IgD-negative memory B cell (primary cell): Measurements from ENCODE around the gene DRICH1. TPM values are rescaled to one million over a fixed set of nuclear protein-coding genes. Genes with fewer than 3 reads are reported as not detected.
"Not testable (repeated sequence)": the region's sequence is repeated elsewhere in the genome, so short reads cannot be mapped to it uniquely, and the experiment has no call there.

ENCODE experiments used
- H3K27ac Mint-ChIP-seq, 3 donors: one replicate each; pipeline ENCODE4 v1.8.0; 2020 to 2022; ENCODE audit warnings: mild to moderate bottlenecking in 3 of 3, mixed read lengths in 3 of 3, moderate library complexity in 1 of 3
- H3K27me3 Mint-ChIP-seq: one replicate; pipeline ENCODE4 v1.8.0; 2021; ENCODE audit warnings: mixed read lengths
- H3K36me3 Mint-ChIP-seq: one replicate; pipeline ENCODE4 v1.8.0; 2020; ENCODE audit warnings: mild to moderate bottlenecking, mixed read lengths
- H3K4me1 Mint-ChIP-seq, 3 donors: one replicate each; pipeline ENCODE4 v1.8.0; 2020 to 2022; ENCODE audit warnings: mixed read lengths in 3 of 3, mild to moderate bottlenecking in 1 of 3
- H3K4me3 Mint-ChIP-seq, 4 donors: one replicate each; pipeline ENCODE4 v1.8.0; 2020 to 2022; ENCODE audit warnings: mild to moderate bottlenecking in 4 of 4, mixed read lengths in 4 of 4, moderate library complexity in 3 of 4
- H3K9me3 Mint-ChIP-seq, 3 donors: one replicate each; pipeline ENCODE4 v1.8.0; 2020 to 2021; ENCODE audit warnings: mixed read lengths in 3 of 3, mild to moderate bottlenecking in 1 of 3
- polyA plus RNA-seq: library from polyadenylated mRNA; unstranded; fragments of 300-500 nt; fragmentation: Illumina TruSeq; gene quantifications from one replicate; pipeline ENCODE4 v1.2.3, GENCODE V29; 2021

Gene DRICH1
- polyA plus RNA-seq, 1 donor from 2014 or later, result not detected

- Mint-ChIP-seq H3K27ac (peak overlapping the region in 1 of 3 donors; percentile 39), H3K4me3 (peak overlapping the region in 2 of 4 donors; percentile 32 to 39), H3K36me3 (no peaks in the 10 kb centered on the region)
Measured at GRCh38 chr22:23570681-23571080, 61.4 kb downstream of the DRICH1 start.

GRCh38 chr22:23569716-23570115 lies 62.4 kb downstream of the DRICH1 start:
- Mint-ChIP-seq H3K4me1 (peaks cover 0 to 6% (median 4%) of the 10 kb centered on the region in 3 donors), H3K36me3 (no peaks in the 10 kb centered on the region), H3K4me3 (no peak overlapping the region), H3K9me3 (no peaks in the 10 kb centered on the region), H3K27ac (no peak overlapping the region), H3K27me3 (peaks cover 19% of the 10 kb centered on the region)

More at GRCh38 chr22:23570681-23571080, 61.4 kb downstream of the DRICH1 start:
- peaks cover 13% of the 10 kb centered on the region for H3K27me3 Mint-ChIP-seq
- peaks cover 0 to 2% (median 2%) of the 10 kb centered on the region in 3 donors for H3K4me1 Mint-ChIP-seq
- H3K9me3 Mint-ChIP-seq, result no peaks in the 10 kb centered on the region

GRCh38 chr22:23569291-23569690 lies 62.8 kb downstream of the DRICH1 start:
- Mint-ChIP-seq H3K4me1 (peaks cover 0 to 6% (median 4%) of the 10 kb centered on the region in 3 donors), H3K4me3 (no peak overlapping the region), H3K27me3 (peaks cover 24% of the 10 kb centered on the region), H3K9me3 (no peaks in the 10 kb centered on the region), H3K36me3 (no peaks in the 10 kb centered on the region), H3K27ac (no peak overlapping the region)

GRCh38 chr22:23566705-23567475 lies 65.2 kb downstream of the DRICH1 start:
- H3K36me3 Mint-ChIP-seq, result no peaks in the 10 kb centered on the region
- H3K9me3 Mint-ChIP-seq, result no peaks in the 10 kb centered on the region
- peak overlapping the region in 3 of 4 donors; percentile 41 to 86 (median 70) for H3K4me3 Mint-ChIP-seq
- H3K27ac Mint-ChIP-seq, result no peak overlapping the region
- H3K27me3 Mint-ChIP-seq, result peaks cover 33% of the 10 kb centered on the region
- H3K4me1 Mint-ChIP-seq, result peaks cover 0 to 6% (median 4%) of the 10 kb centered on the region in 3 donors

- Mint-ChIP-seq H3K4me3 (peak overlapping the region in 3 of 4 donors; percentile 80 to 93 (median 89)), H3K27me3 (peaks cover 33% of the 10 kb centered on the region), H3K4me1 (peaks cover 0 to 6% (median 4%) of the 10 kb centered on the region in 3 donors), H3K36me3 (no peaks in the 10 kb centered on the region), H3K9me3 (no peaks in the 10 kb centered on the region), H3K27ac (no peak overlapping the region)
Measured at GRCh38 chr22:23565915-23566704, 66.0 kb downstream of the DRICH1 start.

- no peak overlapping the region for H3K27ac Mint-ChIP-seq
- H3K36me3 Mint-ChIP-seq, result no peaks in the 10 kb centered on the region
- peaks cover 0 to 6% (median 4%) of the 10 kb centered on the region in 3 donors for H3K4me1 Mint-ChIP-seq
- no peaks in the 10 kb centered on the region for H3K9me3 Mint-ChIP-seq
- H3K4me3 Mint-ChIP-seq, result peak overlapping the region in 3 of 4 donors; percentile 80 to 93 (median 89)
- peaks cover 33% of the 10 kb centered on the region for H3K27me3 Mint-ChIP-seq
Measured at GRCh38 chr22:23565305-23565914, 66.7 kb downstream of the DRICH1 start.

GRCh38 chr22:23564276-23564675 lies 67.8 kb downstream of the DRICH1 start:
- Mint-ChIP-seq H3K27ac (no peak overlapping the region), H3K4me3 (peak overlapping the region in 2 of 4 donors; percentile 54 to 68), H3K36me3 (no peaks in the 10 kb centered on the region), H3K4me1 (peaks cover 0 to 6% (median 4%) of the 10 kb centered on the region in 3 donors), H3K27me3 (peaks cover 33% of the 10 kb centered on the region), H3K9me3 (no peaks in the 10 kb centered on the region)

- no peaks in the 10 kb centered on the region for H3K9me3 Mint-ChIP-seq
- no peak overlapping the region for H3K4me3 Mint-ChIP-seq
- H3K27me3 Mint-ChIP-seq, result peaks cover 33% of the 10 kb centered on the region
- no peaks in the 10 kb centered on the region for H3K36me3 Mint-ChIP-seq
- H3K27ac Mint-ChIP-seq, result peak overlapping the region in 1 of 3 donors; percentile 31
- H3K4me1 Mint-ChIP-seq, result peaks cover 0 to 6% (median 4%) of the 10 kb centered on the region in 3 donors
Measured at GRCh38 chr22:23563111-23563510, 69.0 kb downstream of the DRICH1 start.

GRCh38 chr22:23562186-23562585 lies 69.9 kb downstream of the DRICH1 start:
- Mint-ChIP-seq H3K4me3 (no peak overlapping the region), H3K4me1 (peaks cover 0 to 6% (median 4%) of the 10 kb centered on the region in 3 donors), H3K27ac (no peak overlapping the region), H3K27me3 (peaks cover 32% of the 10 kb centered on the region), H3K9me3 (no peaks in the 10 kb centered on the region), H3K36me3 (no peaks in the 10 kb centered on the region)

- H3K36me3 Mint-ChIP-seq, H3K4me3 Mint-ChIP-seq, H3K4me1 Mint-ChIP-seq, H3K27ac Mint-ChIP-seq, H3K9me3 Mint-ChIP-seq: not testable (repeated sequence)
- H3K27me3 Mint-ChIP-seq, result peaks cover 27% of the 10 kb centered on the region
Measured at GRCh38 chr22:23561025-23561510, 71.1 kb downstream of the DRICH1 start.

- not testable (repeated sequence) for H3K9me3 Mint-ChIP-seq, H3K4me3 Mint-ChIP-seq, H3K36me3 Mint-ChIP-seq, H3K4me1 Mint-ChIP-seq, H3K27ac Mint-ChIP-seq
- peaks cover 23% of the 10 kb centered on the region for H3K27me3 Mint-ChIP-seq
Measured at GRCh38 chr22:23560215-23560614, 71.9 kb downstream of the DRICH1 start.

Other genes with a start within 250 kb of the DRICH1 start
- not detected for gene IGLL1, start 52.0 kb downstream of the DRICH1 start, polyA plus RNA-seq
- 3.7 TPM for gene RGL4, start 58.7 kb upstream of the DRICH1 start, polyA plus RNA-seq
- 0.20 TPM for gene ZNF70, start 118.8 kb upstream of the DRICH1 start, polyA plus RNA-seq
- gene VPREB3, start 122.1 kb upstream of the DRICH1 start, polyA plus RNA-seq, result 1,081 TPM
- not detected for gene C22orf15, start 130.7 kb upstream of the DRICH1 start, polyA plus RNA-seq
- gene CHCHD10, start 135.7 kb upstream of the DRICH1 start, polyA plus RNA-seq, result 70.6 TPM
- 6.6 TPM for gene MMP11, start 140.5 kb upstream of the DRICH1 start, polyA plus RNA-seq
- gene SMARCB1, start 154.6 kb upstream of the DRICH1 start, polyA plus RNA-seq, result 117 TPM
- gene DERL3, start 206.7 kb upstream of the DRICH1 start, polyA plus RNA-seq, result 49.4 TPM
- 20.7 TPM for gene SLC2A11, start 225.6 kb upstream of the DRICH1 start, polyA plus RNA-seq